K562 (cell line): ENCODE data around the gene CPPED1. TPM values are rescaled to one million over a fixed set of nuclear protein-coding genes. Genes with fewer than 3 reads are reported as not detected.

ENCODE experiments used
- ATAC-seq: fragments of 200-7000 bp; cut with Tn5 transposase; 3 replicates; pipeline ENCODE4 v1.9.1; 2020; ENCODE audit warnings: moderate library complexity
- BruUV-seq: library from RNA; stranded (reverse); fragments of 400-500 nt; replicated peaks from 2 replicates; lab custom pipeline; 2021; lab: Mats Ljungman, UMichigan
- CTCF ChIA-PET: fragments of 300-600 bp; formaldehyde crosslinking; extraction: SDS; loops from one replicate; lab custom pipeline; 2021; ENCODE audit warnings: low intra/inter-chr PET ratio; lab: Yijun Ruan, JAX
- POLR2A ChIA-PET: fragments of 300-600, 350-650 bp; sonication (Branson Sonifier 250); formaldehyde crosslinking; extraction: SDS; loops from one replicate; lab custom pipeline; 2021; ENCODE audit warnings: antibody characterized with exemption, inconsistent platforms; lab: Yijun Ruan, JAX
- DNase-seq, 4 experiments: peaks; one replicate each; pipeline versions ENCODE4 v3.0.0 to v3.0.0-alpha.2; 2011 to 2018; ENCODE audit warnings: low spot score in 3 of 4, mixed read lengths in 3 of 4; ENCODE audit errors: extremely low read depth in 1 of 4
- FAIRE-seq: peaks from 2 replicates; lab custom pipeline; 2011; peaks lifted over from hg19 to GRCh38; lab: Jason Lieb, UNC
- H2AFZ ChIP-seq: 2 replicates; pipeline ENCODE4 v1.6.0; 2011; ENCODE audit warnings: low read depth, low read length, control low read depth, inconsistent platforms
- H3K27ac ChIP-seq: fragments of 200-600 bp; 3 replicates; pipeline ENCODE4 v1.8.0; 2011; ENCODE audit warnings: low read depth, mild to moderate bottlenecking, control low read depth, inconsistent platforms, low read length, moderate library complexity, mixed read lengths; ENCODE audit errors: extremely low read depth
- H3K27me3 ChIP-seq, 2 experiments: fragments of 300-600 bp in 1 of 2; 2 replicates in 1 of 2; 3 replicates in 1 of 2; pipeline versions ENCODE4 v1.6.0 to v1.8.0; 2011; ENCODE audit warnings: inconsistent platforms in 2 of 2, low read length in 2 of 2, mild to moderate bottlenecking in 1 of 2, mixed read lengths in 1 of 2, moderate library complexity in 1 of 2; ENCODE audit not compliant: control insufficient read depth in 2 of 2, insufficient read depth in 2 of 2
- H3K36me3 ChIP-seq: fragments of 300-600 bp; 3 replicates; pipeline ENCODE4 v1.8.0; 2011; ENCODE audit warnings: mild to moderate bottlenecking, low read length, inconsistent platforms; ENCODE audit not compliant: control insufficient read depth, insufficient read depth
- H3K4me1 ChIP-seq, 2 experiments: fragments of 200-600 bp in 1 of 2; replicated peaks in 1 of 2; 2 replicates in 1 of 2; 3 replicates in 1 of 2; pipeline versions ENCODE4 v1.5.1 to v1.8.0; 2011; ENCODE audit warnings: inconsistent platforms in 2 of 2, low read length in 2 of 2, mild to moderate bottlenecking in 1 of 2, mixed read lengths in 1 of 2, moderate library complexity in 1 of 2; ENCODE audit not compliant: control insufficient read depth in 2 of 2, insufficient read depth in 2 of 2
- H3K4me2 ChIP-seq: 2 replicates; pipeline ENCODE4 v1.6.1; 2011; ENCODE audit warnings: low read length, control low read depth, inconsistent platforms, mixed read lengths; ENCODE audit not compliant: insufficient read depth
- H3K4me3 ChIP-seq: fragments of 200-600 bp; sonication (generic), shearing (Covaris generic); 2 replicates; pipeline ENCODE4 v1.5.1; 2016; ENCODE audit warnings: control low read depth, inconsistent platforms
- H3K79me2 ChIP-seq: fragments of 200-600 bp; 3 replicates; pipeline ENCODE4 v1.8.0; 2011; ENCODE audit warnings: low read length, inconsistent platforms; ENCODE audit not compliant: control insufficient read depth, insufficient read depth
- H3K9ac ChIP-seq, 2 experiments: 2 replicates each; pipeline versions ENCODE4 v1.6.0 to v1.6.1; 2011; ENCODE audit warnings: low read depth in 2 of 2, low read length in 2 of 2, control low read depth in 1 of 2, inconsistent platforms in 1 of 2, mild to moderate bottlenecking in 1 of 2, mixed read lengths in 1 of 2; ENCODE audit not compliant: insufficient read depth in 1 of 2
- H3K9me1 ChIP-seq: one replicate; pipeline ENCODE4 v1.6.0; 2011; ENCODE audit warnings: inconsistent platforms, mild to moderate bottlenecking, low read length, moderate library complexity; ENCODE audit not compliant: control insufficient read depth, insufficient read depth
- H3K9me3 ChIP-seq: replicated peaks from 2 replicates; pipeline ENCODE4 v1.5.1; 2011; ENCODE audit warnings: low read depth, low read length, inconsistent platforms; ENCODE audit not compliant: control insufficient read depth, insufficient read depth
- H4K20me1 ChIP-seq: replicated peaks from 2 replicates; pipeline ENCODE4 v1.6.1; 2011; ENCODE audit warnings: low read length, inconsistent platforms, mixed read lengths; ENCODE audit not compliant: control insufficient read depth, insufficient read depth
- ATF7 ChIP-seq: fragments of 450-650 bp; IDR thresholded peaks from 2 replicates; pipeline ENCODE4 v1.7.1; 2014; ENCODE audit warnings: mild to moderate bottlenecking, moderate library complexity
- CC2D1A ChIP-seq: fragments of 450-650 bp; IDR thresholded peaks from 2 replicates; pipeline ENCODE4 v1.6.1; 2017; ENCODE audit warnings: mild to moderate bottlenecking
- HDAC3 ChIP-seq: fragments of 450-650 bp; IDR thresholded peaks from 2 replicates; pipeline ENCODE4 v1.6.1; 2018; ENCODE audit warnings: borderline replicate concordance, mild to moderate bottlenecking, moderate library complexity; ENCODE audit not compliant: partially characterized antibody
- IRF1 ChIP-seq: sonication (generic); formaldehyde crosslinking; IDR thresholded peaks from 2 replicates; pipeline ENCODE4 v1.8.0; 2022; ENCODE audit warnings: missing genetic modification reagents, mild to moderate bottlenecking, borderline replicate concordance
- RCOR1 ChIP-seq, 2 experiments: IDR thresholded peaks; 2 replicates each; pipeline ENCODE4 v1.6.1; 2012; ENCODE audit warnings: low read depth in 2 of 2, low read length in 2 of 2, borderline replicate concordance in 1 of 2, improper control_type of control experiment in 1 of 2
- SIRT6 ChIP-seq: IDR thresholded peaks from one replicate; pipeline ENCODE4 v1.6.1; 2012; ENCODE audit warnings: low read depth, mild to moderate bottlenecking, control low read depth, inconsistent platforms, low read length, moderate library complexity
- ZBTB17 ChIP-seq: fragments of 450-650 bp; formaldehyde crosslinking; IDR thresholded peaks from 2 replicates; pipeline ENCODE4 v1.4.0; 2020; ENCODE audit warnings: mild to moderate bottlenecking
- ZNF175 ChIP-seq: fragments of 200-800 bp; sonication (Bioruptor generic); IDR thresholded peaks from 2 replicates; pipeline ENCODE4 v1.6.1; 2016; ENCODE audit warnings: low read depth, mild to moderate bottlenecking, missing genetic modification characterization, missing compliant biosample characterization
- ZNF232 ChIP-seq: sonication (generic); formaldehyde crosslinking; IDR thresholded peaks from 2 replicates; pipeline ENCODE4 v1.8.0; 2022; ENCODE audit warnings: mild to moderate bottlenecking, missing genetic modification reagents
- ZNF316 ChIP-seq: fragments of 450-650 bp; IDR thresholded peaks from 2 replicates; pipeline ENCODE4 v1.6.1; 2016
- ZNF384 ChIP-seq: IDR thresholded peaks from 2 replicates; pipeline ENCODE4 v1.6.1; 2012; ENCODE audit warnings: low read depth, low read length, improper control_type of control experiment
- WGBS: fragments of 100-300 bp; shearing (Covaris generic); methylation state at CpG from one replicate; pipeline ENCODE4 v1.1.6; 2016; ENCODE audit warnings: low coverage, mixed read lengths; ENCODE audit not compliant: insufficient coverage; ENCODE audit errors: missing lambda C conversion rate; 5-methylcytosine and 5-hydroxymethylcytosine counted together
- in situ Hi-C: fragments of 300-500 bp; cut with MboI; formaldehyde crosslinking; loops from 4 replicates; pipeline ENCODE4 v1.15.0; 2018; ENCODE audit warnings: inconsistent platforms, mixed read lengths
- intact Hi-C: fragments of 100-400 bp; cut with micrococcal nuclease; formaldehyde crosslinking; loops from 2 replicates; pipeline ENCODE4 v1.14.2; 2022
- polyA plus RNA-seq, 8 experiments: library from polyadenylated mRNA; depleted of rRNA in 4 of 8; stranded (reverse) in 5 of 8; unstranded in 3 of 8; fragments of >200 nt; fragmentation: Nextera tagmentation in 2 of 8; fragmentation: Illumina TruSeq in 1 of 8; extraction: Ambion mirVana in 2 of 8; extraction: Trizol in 1 of 8; gene quantifications; 2 replicates each; pipeline versions ENCODE4 v1.2.1 to v1.2.3, GENCODE V29; 2011 to 2014; ENCODE audit warnings: inconsistent platforms in 1 of 8, missing spikeins in 1 of 8
- total RNA-seq, 7 experiments: library from RNA; depleted of rRNA in 6 of 7; stranded (reverse); fragments of >200 nt in 6 of 7; fragmentation: Illumina TruSeq in 2 of 7; extraction: Trizol in 2 of 7; gene quantifications; 2 replicates each; pipeline versions ENCODE4 v1.2.1 to v1.2.3, GENCODE V29; 2011 to 2021; ENCODE audit warnings: low replicate concordance in 1 of 7
- TF ChIP-seq, protein P1 (sequence below): sonication (generic); IDR thresholded peaks from 2 replicates; pipeline ENCODE4 v1.6.1; 2016
- TF ChIP-seq, protein P2 (sequence below): IDR thresholded peaks from 2 replicates; pipeline ENCODE4 v1.6.1; 2012; ENCODE audit warnings: low read depth, low read length, improper control_type of control experiment, borderline replicate concordance
- TF ChIP-seq, protein P3 (sequence below): fragments of 450-650 bp; conservative IDR thresholded peaks from 2 replicates; pipeline ENCODE4 v1.6.1; 2016; ENCODE audit warnings: missing genetic modification characterization, low read depth, mild to moderate bottlenecking, control low read depth, missing compliant biosample characterization

Gene CPPED1
- total and polyA plus RNA-seq, 9 of the 15 experiments (the other 6 are each of a cell fraction or from before 2014, with no cell fraction given), result 7.5 to 25.7 (median 16.9) TPM

GRCh38 chr16:12629271-12629670, 174.4 kb downstream of the CPPED1 start:
- no peak overlapping the region for H3K4me2 ChIP-seq
- FAIRE-seq (no peak), DNase-seq (no peak), ATAC-seq (no peak)
- POLR2A ChIA-PET, result no interaction called here
- CTCF ChIA-PET, result no interaction called here
- 20% methylated on average over 8 of the region's 9 CpGs for WGBS
- H3K36me3 ChIP-seq, result no peaks in the 10 kb centered on the region
- TF ChIP-seq ZNF316 (no peak), ZNF232 (CRISPR knock-in tag) (no peak), ZNF384 (no peak), SIRT6 (no peak), CC2D1A (no peak), ZBTB17 (CRISPR knock-in tag) (no peak), ZNF175 (CRISPR knock-in tag) (no peak), HDAC3 (no peak), IRF1 (CRISPR knock-in tag) (no peak), ATF7 (no peak), RCOR1 (IDR thresholded peaks at IDR 0.05; ENCODE audit: borderline replicate concordance in 1 of 2, low read depth in 2 of 2, low read length in 2 of 2) (no peak)
- TF ChIP-seq, protein P1, sequence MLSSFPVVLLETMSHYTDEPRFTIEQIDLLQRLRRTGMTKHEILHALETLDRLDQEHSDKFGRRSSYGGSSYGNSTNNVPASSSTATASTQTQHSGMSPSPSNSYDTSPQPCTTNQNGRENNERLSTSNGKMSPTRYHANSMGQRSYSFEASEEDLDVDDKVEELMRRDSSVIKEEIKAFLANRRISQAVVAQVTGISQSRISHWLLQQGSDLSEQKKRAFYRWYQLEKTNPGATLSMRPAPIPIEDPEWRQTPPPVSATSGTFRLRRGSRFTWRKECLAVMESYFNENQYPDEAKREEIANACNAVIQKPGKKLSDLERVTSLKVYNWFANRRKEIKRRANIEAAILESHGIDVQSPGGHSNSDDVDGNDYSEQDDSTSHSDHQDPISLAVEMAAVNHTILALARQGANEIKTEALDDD, result no peak
- TF ChIP-seq, protein P2, sequence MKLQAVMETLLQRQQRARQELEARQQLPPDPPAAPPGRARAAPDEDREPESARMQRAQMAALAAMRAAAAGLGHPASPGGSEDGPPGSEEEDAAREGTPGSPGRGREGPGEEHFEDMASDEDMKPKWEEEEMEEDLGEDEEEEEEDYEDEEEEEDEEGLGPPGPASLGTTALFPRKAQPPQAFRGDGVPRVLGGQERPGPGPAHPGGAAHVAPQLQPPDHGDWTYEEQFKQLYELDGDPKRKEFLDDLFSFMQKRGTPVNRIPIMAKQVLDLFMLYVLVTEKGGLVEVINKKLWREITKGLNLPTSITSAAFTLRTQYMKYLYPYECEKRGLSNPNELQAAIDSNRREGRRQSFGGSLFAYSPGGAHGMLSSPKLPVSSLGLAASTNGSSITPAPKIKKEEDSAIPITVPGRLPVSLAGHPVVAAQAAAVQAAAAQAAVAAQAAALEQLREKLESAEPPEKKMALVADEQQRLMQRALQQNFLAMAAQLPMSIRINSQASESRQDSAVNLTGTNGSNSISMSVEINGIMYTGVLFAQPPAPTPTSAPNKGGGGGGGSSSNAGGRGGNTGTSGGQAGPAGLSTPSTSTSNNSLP, result no peak
- TF ChIP-seq, protein P3, sequence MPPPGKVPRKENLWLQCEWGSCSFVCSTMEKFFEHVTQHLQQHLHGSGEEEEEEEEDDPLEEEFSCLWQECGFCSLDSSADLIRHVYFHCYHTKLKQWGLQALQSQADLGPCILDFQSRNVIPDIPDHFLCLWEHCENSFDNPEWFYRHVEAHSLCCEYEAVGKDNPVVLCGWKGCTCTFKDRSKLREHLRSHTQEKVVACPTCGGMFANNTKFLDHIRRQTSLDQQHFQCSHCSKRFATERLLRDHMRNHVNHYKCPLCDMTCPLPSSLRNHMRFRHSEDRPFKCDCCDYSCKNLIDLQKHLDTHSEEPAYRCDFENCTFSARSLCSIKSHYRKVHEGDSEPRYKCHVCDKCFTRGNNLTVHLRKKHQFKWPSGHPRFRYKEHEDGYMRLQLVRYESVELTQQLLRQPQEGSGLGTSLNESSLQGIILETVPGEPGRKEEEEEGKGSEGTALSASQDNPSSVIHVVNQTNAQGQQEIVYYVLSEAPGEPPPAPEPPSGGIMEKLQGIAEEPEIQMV (tag), result no peak
- no peaks in the 10 kb centered on the region for H3K79me2 ChIP-seq
- intact Hi-C loops, result no loop called here
- H3K27me3 ChIP-seq, result peaks cover 0 to 35% of the 10 kb centered on the region in 2 experiments; a peak in 4 of 5 replicates
- H3K9me3 ChIP-seq, result no peaks in the 10 kb centered on the region
- H3K27ac ChIP-seq, result no peak overlapping the region
- no peaks in the 10 kb centered on the region for H3K9me1 ChIP-seq
- no TSS peak for BruUV-seq
- no peak overlapping the region for H3K4me3 ChIP-seq
- H4K20me1 ChIP-seq, result no peaks in the 10 kb centered on the region
- in situ Hi-C loops, result no loop called here
- H3K9ac ChIP-seq, result no peak overlapping the region
- H3K4me1 ChIP-seq, result no peaks in the 10 kb centered on the region; a peak in 1 of 5 replicates
- H2AFZ ChIP-seq, result no peak overlapping the region
